Measurements from ENCODE around the gene ARID1B. TPM values are rescaled to one million over a fixed set of nuclear protein-coding genes. Genes with fewer than 3 reads are reported as not detected.

ARID1B gene
- total RNA-seq, 1 donor from 2014 or later, result 79.1 TPM

DNA sequence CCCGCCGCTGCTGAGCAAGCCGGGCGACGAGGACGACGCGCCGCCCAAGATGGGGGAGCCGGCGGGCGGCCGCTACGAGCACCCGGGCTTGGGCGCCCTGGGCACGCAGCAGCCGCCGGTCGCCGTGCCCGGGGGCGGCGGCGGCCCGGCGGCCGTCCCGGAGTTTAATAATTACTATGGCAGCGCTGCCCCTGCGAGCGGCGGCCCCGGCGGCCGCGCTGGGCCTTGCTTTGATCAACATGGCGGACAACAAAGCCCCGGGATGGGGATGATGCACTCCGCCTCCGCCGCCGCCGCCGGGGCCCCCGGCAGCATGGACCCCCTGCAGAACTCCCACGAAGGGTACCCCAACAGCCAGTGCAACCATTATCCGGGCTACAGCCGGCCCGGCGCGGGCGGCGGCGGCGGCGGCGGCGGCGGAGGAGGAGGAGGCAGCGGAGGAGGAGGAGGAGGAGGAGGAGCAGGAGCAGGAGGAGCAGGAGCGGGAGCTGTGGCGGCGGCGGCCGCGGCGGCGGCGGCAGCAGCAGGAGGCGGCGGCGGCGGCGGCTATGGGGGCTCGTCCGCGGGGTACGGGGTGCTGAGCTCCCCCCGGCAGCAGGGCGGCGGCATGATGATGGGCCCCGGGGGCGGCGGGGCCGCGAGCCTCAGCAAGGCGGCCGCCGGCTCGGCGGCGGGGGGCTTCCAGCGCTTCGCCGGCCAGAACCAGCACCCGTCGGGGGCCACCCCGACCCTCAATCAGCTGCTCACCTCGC lies 1.5 kb downstream of the ARID1B start:
- peak; percentile 44 for DNase-seq (ENCODE audit: low spot score)
- Mint-ChIP-seq H3K36me3 (ENCODE audit: low read depth) (peaks cover 4% of the 10 kb centered on the region), H3K4me3 (peak overlapping the region; percentile 77), H3K27me3 (ENCODE audit: insufficient read depth) (peaks cover 3% of the 10 kb centered on the region), H3K9me3 (no peaks in the 10 kb centered on the region), H3K27ac (peak overlapping the region; percentile 85), H3K4me1 (ENCODE audit: low read depth) (peaks cover 69% of the 10 kb centered on the region)
- intact Hi-C loops (cut with micrococcal nuclease), result no loop called here

DNA sequence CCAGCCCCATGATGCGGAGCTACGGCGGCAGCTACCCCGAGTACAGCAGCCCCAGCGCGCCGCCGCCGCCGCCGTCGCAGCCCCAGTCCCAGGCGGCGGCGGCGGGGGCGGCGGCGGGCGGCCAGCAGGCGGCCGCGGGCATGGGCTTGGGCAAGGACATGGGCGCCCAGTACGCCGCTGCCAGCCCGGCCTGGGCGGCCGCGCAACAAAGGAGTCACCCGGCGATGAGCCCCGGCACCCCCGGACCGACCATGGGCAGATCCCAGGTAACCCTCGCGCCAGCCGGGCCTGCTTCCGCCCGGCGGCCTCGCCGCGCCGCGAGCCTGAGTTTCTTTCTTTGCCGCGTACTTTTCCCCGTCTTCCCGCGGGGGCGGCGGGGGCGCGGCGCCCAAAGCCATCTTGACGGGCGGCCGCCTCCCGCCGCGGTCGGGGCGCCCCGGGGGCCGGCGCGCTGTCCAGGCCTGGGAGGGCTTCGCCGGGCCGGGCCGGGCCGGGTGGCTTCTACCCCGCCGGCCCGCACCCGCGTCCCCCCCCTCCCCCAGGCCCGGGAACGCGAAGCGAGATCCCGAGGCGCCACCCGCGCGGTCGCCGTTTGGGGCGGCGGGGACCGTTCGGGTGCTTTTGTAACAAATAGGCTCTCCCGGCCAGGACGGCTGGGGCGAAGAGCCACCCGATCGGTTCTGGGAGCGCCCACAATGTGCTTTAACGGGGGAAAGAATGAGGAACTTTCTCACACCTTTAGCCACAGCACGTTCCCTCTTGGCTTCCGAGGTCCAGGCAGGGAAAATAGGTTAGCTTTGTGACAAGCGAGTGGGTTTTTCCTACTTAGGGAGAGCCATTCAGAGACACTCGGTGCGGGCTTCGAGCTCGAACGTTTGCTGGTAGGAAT lies 2.3 kb downstream of the ARID1B start:
- Mint-ChIP-seq H3K9me3 (no peaks in the 10 kb centered on the region), H3K27me3 (ENCODE audit: insufficient read depth) (peaks cover 3% of the 10 kb centered on the region), H3K4me3 (peak overlapping the region; percentile 84), H3K36me3 (ENCODE audit: low read depth) (peaks cover 6% of the 10 kb centered on the region), H3K4me1 (ENCODE audit: low read depth) (peaks cover 66% of the 10 kb centered on the region), H3K27ac (peak overlapping the region; percentile 79)
- intact Hi-C loops (cut with micrococcal nuclease), result loop anchor here (1.0 to 5.0 kb wide), 9 partner anchors 78 to 1361 kb away; no protein-coding TSS in a partner anchor
- peak; percentile 44 for DNase-seq (ENCODE audit: low spot score)

DNA sequence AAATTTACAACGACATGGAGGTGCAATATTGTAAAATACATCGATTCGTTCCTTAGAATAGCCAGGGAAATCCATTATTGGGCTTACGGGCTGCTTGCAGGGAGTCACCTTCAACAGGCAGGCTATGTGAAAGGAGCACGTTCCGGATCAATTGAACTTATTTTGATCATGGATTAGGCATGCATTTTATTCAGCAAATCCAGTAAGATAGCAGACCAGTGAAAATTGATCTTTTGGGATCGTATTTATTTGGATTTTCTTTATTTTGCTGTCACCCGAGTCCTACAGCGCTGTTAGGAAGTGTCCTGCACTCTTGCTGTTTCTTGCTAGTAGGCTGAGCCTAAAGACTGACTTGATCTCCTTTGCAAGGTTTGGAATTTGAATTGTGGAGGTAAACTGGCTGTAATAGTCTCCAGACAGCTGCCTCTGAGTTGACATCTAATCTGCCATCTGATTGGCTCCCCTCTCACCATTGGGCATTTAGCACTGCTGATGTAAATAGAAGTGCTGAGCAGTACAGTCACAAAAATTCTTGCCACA lies 3.0 kb downstream of the ARID1B start:
- peaks cover 58% of the 10 kb centered on the region for H3K4me1 Mint-ChIP-seq (ENCODE audit: low read depth)
- intact Hi-C loops (cut with micrococcal nuclease), result loop anchor here (1.0 to 5.0 kb wide), 9 partner anchors 77 to 1361 kb away; no protein-coding TSS in a partner anchor
- peak overlapping the region; percentile 79 for H3K27ac Mint-ChIP-seq
- H3K27me3 Mint-ChIP-seq (ENCODE audit: insufficient read depth), result no peaks in the 10 kb centered on the region
- peak overlapping the region; percentile 84 for H3K4me3 Mint-ChIP-seq
- DNase-seq (ENCODE audit: low spot score), result peak; percentile 50
- H3K9me3 Mint-ChIP-seq, result no peaks in the 10 kb centered on the region
- peaks cover 6% of the 10 kb centered on the region for H3K36me3 Mint-ChIP-seq (ENCODE audit: low read depth)

DNA sequence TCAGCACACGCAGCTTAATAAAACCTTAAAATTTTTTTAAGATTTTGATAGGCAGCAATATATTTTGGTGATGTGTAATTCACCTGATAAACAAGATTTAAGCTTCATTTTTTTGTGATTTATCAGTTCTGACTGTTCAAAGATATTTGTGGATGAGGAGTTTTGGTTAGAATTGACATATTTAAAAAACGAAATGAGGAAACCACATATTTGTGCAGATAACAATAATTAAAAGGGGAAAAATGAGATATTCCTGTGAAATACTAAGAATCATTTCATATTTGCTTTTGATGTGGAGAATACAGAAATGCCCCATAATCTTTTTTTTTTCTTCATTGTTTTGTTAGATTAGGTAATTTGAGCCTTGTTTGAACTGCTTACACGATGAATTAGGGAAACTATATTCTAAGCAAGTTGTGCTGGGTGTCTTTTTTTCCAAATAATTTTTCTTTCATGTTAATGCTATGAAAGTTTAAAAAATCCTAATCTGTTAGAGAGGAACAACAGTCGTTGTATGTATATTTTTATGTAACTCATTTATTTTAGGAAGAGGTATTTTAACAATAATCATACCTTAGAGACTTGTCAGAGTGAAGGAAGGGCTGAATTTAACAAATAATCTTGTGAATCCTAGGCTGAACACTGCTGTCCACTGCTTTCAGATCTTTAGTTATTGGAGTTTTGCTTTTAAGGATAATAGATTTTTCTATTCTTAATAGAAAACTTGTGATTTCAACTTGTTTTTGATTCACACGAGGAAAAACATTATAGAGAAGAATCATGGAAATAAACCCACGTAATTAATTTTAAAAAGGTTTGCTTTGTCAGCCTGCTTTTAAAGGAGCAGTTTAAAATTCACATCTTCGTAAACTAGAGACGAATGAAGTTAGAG lies 4.0 kb downstream of the ARID1B start:
- Mint-ChIP-seq H3K4me3 (peak overlapping the region; percentile 84), H3K36me3 (ENCODE audit: low read depth) (peaks cover 11% of the 10 kb centered on the region), H3K27me3 (ENCODE audit: insufficient read depth) (no peaks in the 10 kb centered on the region), H3K27ac (peak overlapping the region; percentile 56), H3K9me3 (no peaks in the 10 kb centered on the region), H3K4me1 (ENCODE audit: low read depth) (peaks cover 50% of the 10 kb centered on the region)
- DNase-seq (ENCODE audit: low spot score), result no peak
- intact Hi-C loops (cut with micrococcal nuclease), result loop anchor here (1.0 to 5.0 kb wide), 9 partner anchors 76 to 1362 kb away; no protein-coding TSS in a partner anchor

DNA sequence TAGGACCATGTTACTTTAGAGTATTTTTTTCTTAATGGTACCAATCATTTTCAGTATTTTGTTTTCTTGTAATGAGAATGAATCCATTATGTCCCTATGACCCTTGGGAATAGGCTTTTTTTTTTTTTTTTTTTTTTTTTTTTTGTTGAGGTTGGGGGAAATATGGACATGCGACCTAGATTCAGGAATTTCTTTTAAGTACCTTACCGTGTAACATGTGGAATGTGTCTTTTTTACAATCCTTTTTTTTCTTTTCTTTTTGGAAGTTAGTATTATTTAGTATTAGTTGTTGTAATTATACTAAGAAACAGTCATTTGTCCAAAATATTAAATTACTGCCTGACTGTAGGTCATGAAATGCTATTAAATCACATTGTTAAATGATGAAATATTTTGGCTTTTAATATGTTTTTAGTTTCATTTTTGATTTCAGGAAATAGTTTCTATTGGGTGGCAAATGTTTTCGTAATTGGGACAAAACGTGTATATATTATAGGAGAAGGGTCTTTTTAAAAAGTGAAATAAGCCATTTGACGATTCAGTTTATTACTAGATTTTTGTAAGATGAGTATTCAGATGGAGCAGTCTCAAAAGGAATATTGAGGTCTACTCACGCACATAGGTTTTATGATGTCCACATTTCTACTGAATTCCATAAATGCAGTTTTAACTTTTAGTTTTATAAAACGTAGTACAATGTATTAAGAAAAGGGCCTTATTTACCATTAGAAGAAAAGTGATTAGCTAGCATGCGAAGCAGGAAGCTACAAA lies 4.9 kb downstream of the ARID1B start:
- no peak for DNase-seq (ENCODE audit: low spot score)
- Mint-ChIP-seq H3K27me3 (ENCODE audit: insufficient read depth) (no peaks in the 10 kb centered on the region), H3K4me3 (peak overlapping the region; percentile 84), H3K9me3 (no peaks in the 10 kb centered on the region), H3K4me1 (ENCODE audit: low read depth) (peaks cover 53% of the 10 kb centered on the region), H3K27ac (peak overlapping the region; percentile 56), H3K36me3 (ENCODE audit: low read depth) (peaks cover 14% of the 10 kb centered on the region)
- intact Hi-C loops (cut with micrococcal nuclease), result loop anchor here (2.0 to 5.0 kb wide), 4 partner anchors 171 to 1363 kb away; no protein-coding TSS in a partner anchor

DNA sequence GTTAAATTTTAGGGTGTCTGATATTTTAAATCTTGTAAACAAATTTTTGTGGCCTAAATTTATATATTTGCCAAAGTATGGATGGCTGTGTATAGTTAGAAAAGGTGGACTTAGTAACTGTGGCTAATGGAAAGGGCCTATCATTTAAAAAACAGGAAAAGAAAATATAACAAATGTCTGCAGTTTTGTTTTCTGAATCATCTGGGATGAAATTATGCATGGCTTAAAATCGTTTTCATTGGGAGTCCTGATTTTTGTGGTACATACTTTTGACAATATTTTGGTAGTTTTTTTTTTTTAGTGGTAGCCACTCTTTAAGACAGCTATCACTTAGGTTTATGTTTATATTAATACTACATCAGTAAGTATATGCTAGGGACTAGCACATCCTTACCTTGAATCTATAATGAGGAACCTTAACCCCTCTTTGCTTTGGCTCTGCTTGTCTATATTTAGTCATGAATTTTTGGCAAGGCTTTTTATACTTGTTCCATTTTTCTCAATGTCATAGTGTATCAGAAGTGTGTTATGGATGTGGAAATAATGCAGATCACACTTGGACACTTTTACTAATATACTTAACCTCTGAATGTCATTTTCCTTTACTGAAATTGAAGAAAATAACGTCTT lies 5.6 kb downstream of the ARID1B start:
- Mint-ChIP-seq H3K9me3 (no peaks in the 10 kb centered on the region), H3K4me1 (ENCODE audit: low read depth) (peaks cover 56% of the 10 kb centered on the region), H3K27ac (peak overlapping the region; percentile 56), H3K36me3 (ENCODE audit: low read depth) (peaks cover 14% of the 10 kb centered on the region), H3K4me3 (peak overlapping the region; percentile 84), H3K27me3 (ENCODE audit: insufficient read depth) (no peaks in the 10 kb centered on the region)
- intact Hi-C loops (cut with micrococcal nuclease), result loop anchor here (5.0 kb wide), 2 partner anchors 194 to 399 kb away; no protein-coding TSS in a partner anchor
- no peak for DNase-seq (ENCODE audit: low spot score)

DNA sequence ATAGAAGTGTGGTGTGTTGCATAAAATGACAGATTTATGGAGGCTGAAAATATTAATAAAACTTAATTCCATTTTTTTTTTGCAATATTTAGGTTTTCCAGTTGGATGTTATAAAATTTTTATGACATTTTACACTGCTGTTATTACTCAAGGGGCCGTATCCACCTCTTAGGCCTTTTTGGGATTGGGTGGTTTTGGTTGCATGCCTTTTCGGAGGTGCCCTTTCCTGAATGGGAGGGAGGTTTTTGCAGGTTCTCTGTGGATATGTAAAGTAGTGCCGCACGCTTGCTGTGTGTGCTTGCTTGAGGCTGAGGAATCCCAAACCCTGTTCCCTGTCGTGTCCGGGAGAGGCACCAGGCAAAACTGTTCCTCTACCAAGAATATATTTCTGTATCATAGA lies 6.8 kb downstream of the ARID1B start:
- peaks cover 16% of the 10 kb centered on the region for H3K36me3 Mint-ChIP-seq (ENCODE audit: low read depth)
- DNase-seq (ENCODE audit: low spot score), result no peak
- peak overlapping the region; percentile 48 for H3K27ac Mint-ChIP-seq
- peaks cover 64% of the 10 kb centered on the region for H3K4me1 Mint-ChIP-seq (ENCODE audit: low read depth)
- peak overlapping the region; percentile 49 for H3K4me3 Mint-ChIP-seq
- no peaks in the 10 kb centered on the region for H3K9me3 Mint-ChIP-seq
- H3K27me3 Mint-ChIP-seq (ENCODE audit: insufficient read depth), result no peaks in the 10 kb centered on the region
- intact Hi-C loops (cut with micrococcal nuclease), result loop anchor here (5.0 kb wide), 2 partner anchors 193 to 398 kb away; no protein-coding TSS in a partner anchor

DNA sequence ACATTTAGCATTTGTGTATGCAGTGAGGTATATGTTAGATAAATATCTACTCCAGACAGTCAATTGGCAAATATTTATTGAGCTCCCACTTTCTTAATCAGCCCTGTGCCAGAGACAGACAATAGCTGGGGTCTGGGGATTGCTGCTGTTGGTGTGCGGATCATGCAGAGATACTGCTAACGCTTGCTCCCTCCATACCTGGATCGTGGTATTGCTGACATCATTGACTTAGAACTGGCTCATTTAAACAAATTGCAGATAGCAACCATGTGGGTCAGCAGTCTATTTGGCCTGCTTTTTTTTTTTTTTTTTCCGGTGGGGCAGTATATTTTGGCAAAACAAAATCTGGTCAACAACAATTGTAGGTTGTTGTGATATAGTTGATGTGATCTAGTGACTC lies 9.5 kb downstream of the ARID1B start:
- intact Hi-C loops (cut with micrococcal nuclease), result no loop called here
- no peaks in the 10 kb centered on the region for H3K27me3 Mint-ChIP-seq (ENCODE audit: insufficient read depth)
- H3K4me1 Mint-ChIP-seq (ENCODE audit: low read depth), result peaks cover 58% of the 10 kb centered on the region
- peaks cover 16% of the 10 kb centered on the region for H3K36me3 Mint-ChIP-seq (ENCODE audit: low read depth)
- no peak overlapping the region for H3K4me3 Mint-ChIP-seq
- H3K9me3 Mint-ChIP-seq, result no peaks in the 10 kb centered on the region
- no peak overlapping the region for H3K27ac Mint-ChIP-seq
- no peak for DNase-seq (ENCODE audit: low spot score)

DNA sequence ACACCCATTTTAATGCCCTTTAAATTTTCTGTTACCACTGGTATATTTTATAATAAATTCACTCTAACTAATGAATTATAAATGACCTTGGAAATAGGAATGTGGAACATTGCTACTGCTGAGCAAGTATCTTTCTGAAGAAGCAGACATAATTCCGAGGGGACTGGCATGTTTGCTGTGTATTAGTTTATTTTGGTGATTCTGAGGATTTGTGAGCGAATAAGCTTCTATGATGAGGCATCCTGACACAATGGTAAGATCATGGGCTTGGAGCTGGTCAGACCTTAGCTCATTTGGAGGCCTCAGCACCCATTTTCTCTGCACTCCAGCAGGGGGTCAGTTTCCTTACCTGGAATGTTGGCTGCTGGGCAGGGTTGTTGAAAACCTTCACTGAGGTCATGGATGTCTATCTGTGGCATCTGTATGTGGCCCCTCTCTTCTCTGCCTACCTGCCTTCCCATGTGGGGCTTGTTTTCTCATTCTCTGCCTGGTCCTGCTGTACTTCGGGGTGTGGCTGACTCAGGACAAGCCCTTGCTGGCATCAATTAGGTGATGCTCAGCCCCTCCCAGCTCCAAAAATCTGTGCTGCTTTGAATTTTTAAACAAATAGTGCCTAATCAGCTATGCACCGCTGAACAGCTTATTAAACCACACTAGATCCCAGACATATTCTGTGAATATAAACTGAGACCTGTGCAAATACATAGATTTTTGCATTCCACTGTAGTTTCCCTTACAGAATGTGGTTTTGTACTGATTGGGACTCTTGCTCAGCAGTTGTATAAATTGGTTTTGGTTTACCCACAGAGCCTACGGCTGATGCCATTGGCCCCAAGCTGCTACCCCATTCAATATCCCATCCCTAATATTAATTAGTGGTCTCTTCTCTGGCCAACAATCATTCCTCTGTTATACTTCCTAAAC lies 10.7 kb downstream of the ARID1B start:
- Mint-ChIP-seq H3K27ac (no peak overlapping the region), H3K4me1 (ENCODE audit: low read depth) (peaks cover 57% of the 10 kb centered on the region), H3K4me3 (no peak overlapping the region), H3K27me3 (ENCODE audit: insufficient read depth) (no peaks in the 10 kb centered on the region), H3K9me3 (no peaks in the 10 kb centered on the region), H3K36me3 (ENCODE audit: low read depth) (peaks cover 16% of the 10 kb centered on the region)
- intact Hi-C loops (cut with micrococcal nuclease), result no loop called here
- DNase-seq (ENCODE audit: low spot score), result no peak

DNA sequence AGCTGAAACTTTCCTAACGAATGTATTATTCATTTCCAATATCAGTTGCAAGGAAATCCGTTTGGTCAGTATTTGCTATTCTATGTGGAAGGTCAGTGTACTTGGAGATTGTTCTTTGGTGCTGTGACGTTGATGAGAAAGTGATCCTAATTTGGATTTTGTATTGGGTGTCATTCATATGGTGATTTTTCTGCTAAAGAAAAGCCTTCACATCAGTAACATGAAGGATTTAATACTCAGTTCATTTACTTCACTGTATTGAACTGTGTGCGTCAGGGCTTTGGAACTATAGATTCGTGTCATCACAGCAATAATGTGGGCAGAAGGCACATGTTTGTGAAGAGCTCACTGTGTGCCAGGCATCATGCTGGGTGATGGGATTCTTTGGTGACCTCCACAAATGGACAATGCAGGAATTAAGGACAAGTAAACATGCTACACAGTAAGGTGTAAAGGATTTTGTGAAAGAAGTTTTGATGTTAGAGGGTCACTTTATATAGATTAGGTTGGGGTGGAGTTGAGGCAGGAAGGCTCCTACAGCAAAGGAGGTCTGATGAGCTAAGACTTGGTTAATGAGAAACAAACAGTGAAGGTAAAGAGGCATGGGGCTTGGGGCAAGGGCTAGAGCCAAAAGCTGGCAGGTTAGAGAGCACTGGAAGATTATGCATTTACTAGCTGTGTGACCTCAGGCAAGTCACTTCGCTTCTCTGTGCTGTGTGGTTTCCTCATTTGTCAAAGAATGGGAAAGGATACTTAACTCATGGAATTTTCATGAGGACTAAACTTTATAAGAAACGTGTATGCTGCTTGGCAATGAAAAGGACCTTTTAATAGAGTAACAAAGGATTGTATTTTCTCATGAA lies 12.1 kb downstream of the ARID1B start:
- intact Hi-C loops (cut with micrococcal nuclease), result no loop called here
- Mint-ChIP-seq H3K27ac (no peak overlapping the region), H3K27me3 (ENCODE audit: insufficient read depth) (no peaks in the 10 kb centered on the region), H3K4me1 (ENCODE audit: low read depth) (peaks cover 47% of the 10 kb centered on the region), H3K9me3 (no peaks in the 10 kb centered on the region), H3K36me3 (ENCODE audit: low read depth) (peaks cover 11% of the 10 kb centered on the region), H3K4me3 (no peak overlapping the region)
- no peak for DNase-seq (ENCODE audit: low spot score)

Measured in activated T-helper 1 cell treated with anti-CD3 and anti-CD28 coated beads, Interleukin-12 subunit alpha, Interleukin-12 subunit beta, Interleukin-2, Interleukin-4 antibody, amounts not matched to agents 30 ng/mL and 10 ng/mL and 1 ng/mL, durations not matched to agents 14 hours and 24 hours and 36 hours (primary cell).